Subcutaneous abdominal adipose tissue (tissue), 5 donors: ENCODE results near the gene SAP30.

Experiments used
- H3K27ac ChIP-seq: one replicate; pipeline ENCODE4 v1.7.0; 2013; ENCODE audit warnings: low read depth, mild to moderate bottlenecking, inconsistent platforms, low read length, moderate library complexity
- H3K27me3 ChIP-seq, 5 donors: one replicate each; pipeline ENCODE4 v1.7.0; 2013; ENCODE audit warnings: low read length in 5 of 5, inconsistent platforms in 1 of 5; ENCODE audit not compliant: control insufficient read depth in 5 of 5, insufficient read depth in 4 of 5
- H3K36me3 ChIP-seq, 5 donors: one replicate each; pipeline ENCODE4 v1.7.0; 2013; ENCODE audit warnings: low read length in 5 of 5; ENCODE audit not compliant: control insufficient read depth in 5 of 5, insufficient read depth in 5 of 5
- H3K4me1 ChIP-seq, 5 donors: one replicate each; pipeline ENCODE4 v1.7.0; 2013; ENCODE audit warnings: low read length in 5 of 5, mild to moderate bottlenecking in 3 of 5, moderate library complexity in 1 of 5; ENCODE audit not compliant: control insufficient read depth in 5 of 5, insufficient read depth in 5 of 5
- H3K4me3 ChIP-seq, 5 donors: one replicate each; pipeline ENCODE4 v1.7.0; 2013; ENCODE audit warnings: low read length in 5 of 5, low read depth in 1 of 5
- H3K9ac ChIP-seq, 5 donors: one replicate each; pipeline ENCODE4 v1.7.0; 2013; ENCODE audit warnings: low read length in 5 of 5, mild to moderate bottlenecking in 4 of 5, moderate library complexity in 3 of 5
- H3K9me3 ChIP-seq, 5 donors: one replicate each; pipeline ENCODE4 v1.7.0; 2013; ENCODE audit warnings: low read length in 5 of 5; ENCODE audit not compliant: control insufficient read depth in 5 of 5
- donor health status: healthy.
- donor health status: healthy.
- donor health status: healthy.
- donor health status: healthy.
- donor health status: healthy.

The SAP30 gene

DNA sequence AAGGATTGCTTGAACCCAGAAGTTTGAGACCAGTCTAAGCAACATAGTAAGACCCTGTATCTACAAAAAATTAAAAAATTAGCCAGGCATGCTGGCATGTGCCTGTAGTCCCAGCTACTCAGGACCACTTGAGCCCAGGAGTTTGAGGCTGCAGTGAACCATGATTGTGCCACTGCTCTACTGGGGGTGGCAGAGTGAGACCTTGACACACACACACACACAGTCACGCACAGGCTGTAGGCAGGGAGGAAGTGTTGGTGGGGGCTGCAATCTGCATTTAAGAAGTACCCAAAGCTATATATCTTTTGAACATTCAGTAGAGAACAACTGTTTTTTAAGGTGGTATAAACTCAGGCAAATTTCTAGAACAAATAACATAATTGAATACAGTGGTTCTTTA lies 20.9 kb downstream of the SAP30 start:
- Histone ChIP-seq H3K4me3 (no peak overlapping the region), H3K9me3 (no peaks in the 10 kb centered on the region), H3K27me3 (no peaks in the 10 kb centered on the region), H3K4me1 (no peaks in the 10 kb centered on the region), H3K36me3 (peaks cover 0 to 9% (median 0%) of the 10 kb centered on the region in 5 donors), H3K9ac (no peak overlapping the region), H3K27ac (no peak overlapping the region)

GRCh38 chr4:173397604-173398003 lies 26.9 kb downstream of the SAP30 start:
- Histone ChIP-seq H3K9ac (no peak overlapping the region), H3K27ac (no peak overlapping the region), H3K9me3 (no peaks in the 10 kb centered on the region), H3K4me3 (no peak overlapping the region), H3K27me3 (no peaks in the 10 kb centered on the region), H3K4me1 (no peaks in the 10 kb centered on the region), H3K36me3 (peaks cover 0 to 7% (median 0%) of the 10 kb centered on the region in 5 donors)

DNA sequence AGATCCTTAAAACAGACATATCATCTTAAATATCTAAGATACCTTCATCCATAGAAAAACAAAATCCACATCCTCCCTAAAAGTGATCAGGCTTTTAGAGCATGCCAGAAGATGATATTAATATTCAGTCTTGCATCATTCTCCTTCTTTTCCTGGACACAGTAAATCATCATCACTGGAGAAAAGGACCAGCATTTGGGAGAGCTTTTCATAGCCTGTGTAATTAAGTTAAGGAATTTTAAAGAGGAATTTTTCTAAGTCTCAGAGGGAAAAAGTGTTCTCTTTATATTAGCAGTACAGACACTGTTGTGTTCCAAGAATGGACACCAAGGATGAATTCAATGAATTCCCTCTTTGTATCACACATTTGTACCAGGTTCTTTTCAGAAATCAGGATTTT lies 27.5 kb downstream of the SAP30 start:
- H3K9me3 ChIP-seq = no peaks in the 10 kb centered on the region
- no peak overlapping the region for H3K4me3 ChIP-seq
- no peak overlapping the region for H3K27ac ChIP-seq
- H3K4me1 ChIP-seq = no peaks in the 10 kb centered on the region
- H3K9ac ChIP-seq = no peak overlapping the region
- no peaks in the 10 kb centered on the region for H3K27me3 ChIP-seq
- H3K36me3 ChIP-seq = peaks cover 0 to 7% (median 3%) of the 10 kb centered on the region in 5 donors

DNA sequence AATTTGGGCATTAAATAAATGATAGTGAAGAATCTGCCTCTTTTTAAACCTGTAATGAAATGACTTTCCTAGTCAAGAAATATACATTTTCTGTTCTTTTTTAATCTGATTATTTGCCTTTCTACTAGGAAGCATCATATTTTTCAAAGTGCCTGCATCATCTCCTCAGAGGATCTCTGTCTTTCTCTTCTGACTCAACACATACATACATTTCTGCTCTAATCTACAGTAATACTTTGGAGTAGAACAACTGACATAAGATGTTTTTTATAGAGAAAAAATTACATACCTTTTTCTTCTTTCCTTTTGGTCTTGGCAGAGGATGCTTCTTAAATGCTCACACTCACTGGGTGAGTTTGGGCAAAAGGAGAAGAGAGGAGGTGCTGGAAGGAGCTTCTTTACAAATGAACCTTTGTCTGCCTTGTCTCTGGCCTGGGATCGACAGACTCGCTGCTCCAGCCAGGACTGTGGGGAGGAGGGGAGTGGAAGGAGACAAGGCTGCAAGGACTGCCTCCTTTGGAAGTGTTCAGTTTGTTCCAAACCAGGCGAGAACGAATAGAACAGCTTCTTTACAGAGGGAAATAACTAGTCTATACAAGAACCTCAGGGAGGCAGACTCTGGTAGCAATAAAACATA lies 28.1 kb downstream of the SAP30 start, which contains the start of gene SCRG1:
Gene SCRG1 (minus strand): TSS at position 338 of the 637 bp plus-strand sequence. CDS start 7,702 bp downstream, outside the sequence.
- Histone ChIP-seq H3K9me3 (no peaks in the 10 kb centered on the region), H3K4me3 (no peak within 1 kb of the TSS), H3K9ac (no peak within 1 kb of the TSS), H3K4me1 (no peaks in the 10 kb centered on the region), H3K27ac (no peak within 1 kb of the TSS), H3K27me3 (no peaks in the 10 kb centered on the region), H3K36me3 (peaks cover 0 to 10% (median 3%) of the 10 kb centered on the region in 5 donors)

GRCh38 chr4:173401063-173401462 lies 30.3 kb downstream of the SAP30 start:
- Histone ChIP-seq H3K4me1 (no peaks in the 10 kb centered on the region), H3K27ac (no peak overlapping the region), H3K9ac (no peak overlapping the region), H3K27me3 (no peaks in the 10 kb centered on the region), H3K36me3 (peaks cover 0 to 10% (median 3%) of the 10 kb centered on the region in 5 donors), H3K4me3 (no peak overlapping the region), H3K9me3 (no peaks in the 10 kb centered on the region)

DNA sequence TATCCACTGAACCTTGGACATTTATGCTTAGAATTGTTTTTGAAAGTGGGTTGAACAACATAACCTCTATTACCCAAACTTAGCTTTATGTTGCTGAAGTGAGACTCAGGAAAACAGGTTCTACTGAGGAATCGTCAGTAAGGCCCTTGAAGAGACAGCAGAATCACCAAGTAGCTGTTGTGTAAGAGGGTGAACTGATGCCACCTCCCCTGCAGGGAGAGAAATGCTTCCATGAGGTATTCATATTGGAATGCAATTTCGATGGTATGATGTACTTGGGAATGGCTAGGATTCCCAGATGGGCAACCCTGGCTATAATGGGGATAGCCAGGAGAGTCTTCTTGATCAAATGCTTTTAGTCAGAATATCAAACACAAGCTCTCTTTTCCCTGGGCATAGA lies 32.3 kb downstream of the SAP30 start:
- Histone ChIP-seq H3K9ac (no peak overlapping the region), H3K27ac (no peak overlapping the region), H3K27me3 (no peaks in the 10 kb centered on the region), H3K36me3 (peaks cover 0 to 10% (median 0%) of the 10 kb centered on the region in 5 donors), H3K9me3 (no peaks in the 10 kb centered on the region), H3K4me1 (no peaks in the 10 kb centered on the region), H3K4me3 (no peak overlapping the region)

GRCh38 chr4:173404296-173404865 lies 33.6 kb downstream of the SAP30 start:
- H3K36me3 ChIP-seq = peaks cover 0 to 10% (median 0%) of the 10 kb centered on the region in 5 donors
- no peak overlapping the region for H3K4me3 ChIP-seq
- H3K9ac ChIP-seq = no peak overlapping the region
- no peaks in the 10 kb centered on the region for H3K9me3 ChIP-seq
- no peaks in the 10 kb centered on the region for H3K4me1 ChIP-seq
- H3K27ac ChIP-seq = no peak overlapping the region
- no peaks in the 10 kb centered on the region for H3K27me3 ChIP-seq

GRCh38 chr4:173405840-173406606 lies 35.3 kb downstream of the SAP30 start:
- H3K4me3 ChIP-seq = no peak overlapping the region
- H3K9me3 ChIP-seq = no peaks in the 10 kb centered on the region
- no peaks in the 10 kb centered on the region for H3K27me3 ChIP-seq
- no peak overlapping the region for H3K27ac ChIP-seq
- peaks cover 0 to 3% (median 0%) of the 10 kb centered on the region in 5 donors for H3K4me1 ChIP-seq
- H3K9ac ChIP-seq = no peak overlapping the region
- H3K36me3 ChIP-seq = peaks cover 0 to 10% (median 0%) of the 10 kb centered on the region in 5 donors

DNA sequence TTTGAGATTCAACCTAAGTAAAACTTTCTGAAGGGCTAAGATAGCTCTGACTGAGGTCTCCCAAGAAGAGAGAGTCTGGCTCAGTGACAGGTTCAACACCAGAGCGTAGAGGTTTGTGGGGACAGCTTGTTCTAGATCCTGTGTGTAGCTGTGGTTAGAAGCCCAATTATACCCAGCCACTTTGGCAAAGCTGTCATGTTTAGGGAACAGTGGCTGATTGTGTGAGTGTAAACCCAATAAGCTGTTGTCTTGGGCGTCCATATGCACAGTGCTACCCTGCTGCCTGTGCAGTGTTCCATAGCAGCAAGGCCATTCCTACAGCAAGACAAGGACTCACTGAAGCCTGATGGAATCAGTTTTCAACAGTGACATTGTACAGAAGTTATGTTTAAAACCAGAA lies 39.3 kb downstream of the SAP30 start:
- Histone ChIP-seq H3K27ac (no peak overlapping the region), H3K9ac (no peak overlapping the region), H3K36me3 (peaks cover 0 to 3% (median 0%) of the 10 kb centered on the region in 5 donors), H3K4me3 (no peak overlapping the region), H3K27me3 (no peaks in the 10 kb centered on the region), H3K9me3 (no peaks in the 10 kb centered on the region), H3K4me1 (peaks cover 0 to 12% (median 9%) of the 10 kb centered on the region in 5 donors)

DNA sequence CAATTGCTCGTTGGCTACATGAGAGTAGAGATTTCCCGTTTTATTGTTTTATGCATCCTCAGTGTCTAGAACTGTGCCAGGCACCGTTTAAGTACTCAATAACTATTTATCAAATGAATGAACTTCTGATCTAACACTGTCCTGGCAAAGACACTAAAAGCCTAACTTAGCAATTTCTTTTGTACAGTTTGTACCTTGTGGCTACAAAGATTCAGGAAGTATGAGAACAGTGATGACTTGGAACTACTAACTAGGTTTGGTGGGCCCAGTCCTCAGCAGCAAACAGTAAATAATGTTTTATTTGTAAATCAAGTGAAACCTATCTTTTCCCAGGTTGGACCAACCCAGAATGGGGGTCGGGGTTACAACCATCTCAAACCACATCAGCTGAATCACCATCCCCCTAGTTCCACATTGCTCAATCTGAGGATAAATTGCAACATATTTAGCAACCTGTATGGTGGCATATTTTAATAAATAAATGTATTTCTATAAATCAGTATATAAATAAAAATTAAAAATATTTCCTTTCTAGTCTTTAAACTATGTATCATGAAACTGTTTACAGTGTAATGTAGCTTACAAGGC lies 40.4 kb downstream of the SAP30 start:
- H3K36me3 ChIP-seq = no peaks in the 10 kb centered on the region
- no peak overlapping the region for H3K9ac ChIP-seq
- no peak overlapping the region for H3K4me3 ChIP-seq
- no peaks in the 10 kb centered on the region for H3K27me3 ChIP-seq
- H3K9me3 ChIP-seq = no peaks in the 10 kb centered on the region
- peaks cover 0 to 22% (median 13%) of the 10 kb centered on the region in 5 donors for H3K4me1 ChIP-seq
- no peak overlapping the region for H3K27ac ChIP-seq
